ENCODE data around the gene DNAJC12.
"Not testable (repeated sequence)": the region's sequence is repeated elsewhere in the genome, so short reads cannot be mapped to it uniquely, and the experiment has no call there.

Gene DNAJC12

DNA sequence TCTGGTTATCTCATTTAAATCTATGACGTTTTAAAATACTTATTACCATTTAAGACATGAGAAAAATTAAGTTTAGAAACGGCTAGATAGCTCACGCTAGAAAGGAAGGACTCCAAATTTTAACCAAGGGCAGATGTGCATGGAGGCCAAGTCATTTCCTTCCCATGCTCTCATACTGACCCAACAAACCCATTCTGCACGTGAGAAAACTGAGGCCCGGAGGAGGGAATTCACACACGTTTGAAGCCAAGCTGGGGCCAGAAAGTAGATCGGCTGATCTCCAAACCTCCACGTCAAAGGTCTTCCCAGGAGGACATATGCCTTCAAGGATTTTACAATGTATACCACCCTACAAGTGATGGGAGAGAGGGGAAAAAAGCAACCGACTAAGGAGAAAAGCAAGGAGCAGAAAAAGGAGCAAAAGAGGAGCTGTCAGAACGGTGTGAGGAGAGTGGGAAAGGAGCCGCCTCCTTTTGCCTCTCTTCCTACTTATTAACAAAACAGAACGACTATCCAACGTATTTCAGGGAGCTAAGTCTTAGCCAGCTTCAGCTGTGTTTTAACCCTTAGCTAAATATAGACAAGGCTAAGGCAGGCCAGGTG lies 45.8 kb upstream of the DNAJC12 start:
- H3K4me2 ChIP-seq (ENCODE audit: low read length): peak overlapping the region; percentile 66
- H3K36me3 ChIP-seq (ENCODE audit: insufficient read depth, low read length): peaks cover 22% of the 10 kb centered on the region
- 0 out of 2 replicates have a peak, but pooled peaks cover 3% of the 10 kb centered on the region for H3F3A ChIP-seq (ENCODE audit: insufficient read depth, low read length)
- TF ChIP-seq EZH2 (IDR thresholded peaks at IDR 0.05; ENCODE audit: borderline replicate concordance, low read length): no peak
- TF ChIP-seq CTCF (IDR thresholded peaks at IDR 0.05; ENCODE audit: low read length): no peak
- H3K79me2 ChIP-seq (ENCODE audit: insufficient read depth, low read length): peaks cover 34% of the 10 kb centered on the region
- H3K27me3 ChIP-seq (ENCODE audit: insufficient read depth, low read length): no peaks in the 10 kb centered on the region
- H2AFZ ChIP-seq (ENCODE audit: low read length): peak overlapping the region; percentile 33
- peaks cover 19% of the 10 kb centered on the region for H3K4me1 ChIP-seq (ENCODE audit: insufficient read depth, low read length, severe bottlenecking)
- H3K4me3 ChIP-seq (ENCODE audit: low read depth, low read length, poor library complexity, severe bottlenecking): peak overlapping the region; percentile 66
- no peaks in the 10 kb centered on the region for H4K20me1 ChIP-seq (ENCODE audit: insufficient read depth, low read length)
- no peaks in the 10 kb centered on the region for H3K9me3 ChIP-seq (ENCODE audit: low read length)
- H3K27ac ChIP-seq (ENCODE audit: low read depth, low read length, poor library complexity, severe bottlenecking): peak overlapping the region; percentile 69
- H3K9me2 ChIP-seq (ENCODE audit: low read depth, low read length): no peaks in the 10 kb centered on the region
- H3K9ac ChIP-seq (ENCODE audit: low read length): peak overlapping the region; percentile 53

DNA sequence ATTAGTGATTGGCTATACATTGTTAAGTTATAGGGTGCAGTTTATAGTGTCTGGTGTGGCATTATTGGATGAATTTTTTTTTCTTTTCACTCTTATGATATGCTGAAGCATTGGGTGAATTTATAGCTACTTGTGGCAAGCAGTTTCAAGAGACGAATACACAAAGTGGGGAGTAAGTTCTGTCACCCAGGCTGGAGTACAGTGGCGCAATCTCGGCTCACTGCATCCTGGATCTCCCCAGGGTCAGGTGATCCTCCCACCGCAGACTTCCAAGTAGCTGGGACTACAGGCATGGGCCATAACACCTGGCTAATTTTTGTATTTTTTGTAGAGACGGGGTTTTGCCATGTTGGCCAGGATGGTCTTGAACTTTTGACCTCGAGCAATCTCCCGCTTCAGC lies 40.1 kb upstream of the DNAJC12 start:
- Histone ChIP-seq H3K27ac (ENCODE audit: low read depth, low read length, poor library complexity, severe bottlenecking) (no peak overlapping the region), H3F3A (ENCODE audit: insufficient read depth, low read length) (no peaks in the 10 kb centered on the region), H3K4me3 (ENCODE audit: low read depth, low read length, poor library complexity, severe bottlenecking) (no peak overlapping the region), H3K36me3 (ENCODE audit: insufficient read depth, low read length) (no peaks in the 10 kb centered on the region), H3K27me3 (ENCODE audit: insufficient read depth, low read length) (no peaks in the 10 kb centered on the region), H3K4me2 (ENCODE audit: low read length) (no peak overlapping the region), H3K9me2 (ENCODE audit: low read depth, low read length) (no peaks in the 10 kb centered on the region), H4K20me1 (ENCODE audit: insufficient read depth, low read length) (no peaks in the 10 kb centered on the region), H3K4me1 (ENCODE audit: insufficient read depth, low read length, severe bottlenecking) (no peaks in the 10 kb centered on the region), H3K9ac (ENCODE audit: low read length) (no peak overlapping the region), H2AFZ (ENCODE audit: low read length) (no peak overlapping the region), H3K9me3 (ENCODE audit: low read length) (no peaks in the 10 kb centered on the region), H3K79me2 (ENCODE audit: insufficient read depth, low read length) (no peaks in the 10 kb centered on the region)
- no peak for TF ChIP-seq CTCF (IDR thresholded peaks at IDR 0.05; ENCODE audit: low read length)
- TF ChIP-seq EZH2 (IDR thresholded peaks at IDR 0.05; ENCODE audit: borderline replicate concordance, low read length): no peak

DNA sequence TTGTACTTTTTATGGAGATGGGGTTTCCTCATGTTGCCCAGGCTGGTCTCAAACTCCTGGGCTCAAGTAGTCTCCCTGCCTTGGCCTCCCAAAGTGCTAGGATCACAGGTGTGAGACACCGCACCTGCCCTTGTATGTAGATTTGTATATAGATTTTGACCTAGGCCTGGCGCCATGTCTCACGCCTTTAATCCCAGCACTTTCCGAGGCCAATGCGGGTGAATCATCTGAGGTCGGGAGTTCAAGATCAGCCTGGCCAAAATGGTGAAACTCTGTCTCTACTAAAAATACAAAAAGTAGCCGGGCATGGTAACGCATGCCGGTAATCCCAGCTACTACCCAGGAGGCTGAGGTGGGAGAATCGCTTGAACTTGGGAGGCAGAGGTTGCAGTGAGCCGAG lies 39.4 kb upstream of the DNAJC12 start:
- not testable (repeated sequence) for H3K27ac ChIP-seq (ENCODE audit: low read depth, low read length, poor library complexity, severe bottlenecking); H3K79me2 ChIP-seq (ENCODE audit: insufficient read depth, low read length); H3K27me3 ChIP-seq (ENCODE audit: insufficient read depth, low read length); H3K9me3 ChIP-seq (ENCODE audit: low read length); H3K9ac ChIP-seq (ENCODE audit: low read length); H3F3A ChIP-seq (ENCODE audit: insufficient read depth, low read length); H2AFZ ChIP-seq (ENCODE audit: low read length); H3K4me1 ChIP-seq (ENCODE audit: insufficient read depth, low read length, severe bottlenecking); H3K4me2 ChIP-seq (ENCODE audit: low read length); H3K9me2 ChIP-seq (ENCODE audit: low read depth, low read length); H3K36me3 ChIP-seq (ENCODE audit: insufficient read depth, low read length); H4K20me1 ChIP-seq (ENCODE audit: insufficient read depth, low read length); H3K4me3 ChIP-seq (ENCODE audit: low read depth, low read length, poor library complexity, severe bottlenecking)

Measured in OCI-LY1 (cell line).